Naive thymus-derived CD4-positive, alpha-beta T cell (primary cell): ENCODE measurements around the gene WDR70. TPM values are rescaled to one million over a fixed set of nuclear protein-coding genes. Genes with fewer than 3 reads are reported as not detected.

Experiments used
- ATAC-seq: fragments of 150-1000 bp; cut with Tn5 transposase; 2 replicates; pipeline ENCODE4 v1.10.0; 2021; ENCODE audit warnings: mild to moderate bottlenecking, moderate library complexity
- CTCF ChIA-PET: fragments of 350-600 bp; sonication (Branson Sonifier 250); formaldehyde crosslinking; loops from one replicate; lab custom pipeline; 2021; ENCODE audit warnings: antibody characterized with exemption; lab: Charles Lee
- POLR2A ChIA-PET: fragments of 350-600 bp; sonication (Branson Sonifier 250); formaldehyde crosslinking; loops from one replicate; lab custom pipeline; 2021; ENCODE audit warnings: antibody characterized with exemption, inconsistent platforms; lab: Charles Lee
- DNase-seq, 9 donors: peaks; one replicate each; pipeline versions ENCODE4 v3.0.0 to v3.0.0-alpha.2; 2020 to 2022; ENCODE audit warnings: mixed read lengths in 1 of 9
- H3K27ac ChIP-seq: one replicate; pipeline ENCODE4 v1.7.0; 2013; ENCODE audit warnings: mild to moderate bottlenecking, low read depth, low read length, moderate library complexity
- H3K27me3 ChIP-seq, 2 donors: one replicate each; pipeline ENCODE4 v1.7.0; 2013; ENCODE audit warnings: low read length in 2 of 2, mild to moderate bottlenecking in 2 of 2, moderate library complexity in 2 of 2; ENCODE audit not compliant: control insufficient read depth in 2 of 2, insufficient read depth in 2 of 2
- H3K36me3 ChIP-seq, 3 experiments: 1 replicate in 2 of 3; 2 replicates in 1 of 3; pipeline ENCODE4 v1.7.0; 2013; ENCODE audit warnings: low read length in 3 of 3, mild to moderate bottlenecking in 3 of 3, moderate library complexity in 1 of 3; ENCODE audit not compliant: insufficient read depth in 3 of 3, control insufficient read depth in 2 of 3
- H3K4me1 ChIP-seq, 2 donors: one replicate each; pipeline ENCODE4 v1.7.0; 2013; ENCODE audit warnings: low read length in 2 of 2, mild to moderate bottlenecking in 2 of 2, moderate library complexity in 1 of 2; ENCODE audit not compliant: control insufficient read depth in 2 of 2, insufficient read depth in 2 of 2
- H3K4me3 ChIP-seq: 2 replicates; pipeline ENCODE4 v1.7.0; 2013; ENCODE audit warnings: mild to moderate bottlenecking, low read length
- H3K9me3 ChIP-seq, 3 experiments: 1 replicate in 2 of 3; 2 replicates in 1 of 3; pipeline ENCODE4 v1.7.0; 2013; ENCODE audit warnings: low read length in 3 of 3; ENCODE audit not compliant: control insufficient read depth in 2 of 3
- H3K27ac Mint-ChIP-seq, 9 donors: one replicate each; pipeline ENCODE4 v1.8.0; 2020 to 2022; ENCODE audit warnings: mixed read lengths in 9 of 9, mild to moderate bottlenecking in 8 of 9, moderate library complexity in 5 of 9, inconsistent platforms in 2 of 9
- H3K27me3 Mint-ChIP-seq, 5 donors: one replicate each; pipeline ENCODE4 v1.8.0; 2021 to 2022; ENCODE audit warnings: mixed read lengths in 5 of 5, mild to moderate bottlenecking in 1 of 5
- H3K36me3 Mint-ChIP-seq, 5 donors: one replicate each; pipeline ENCODE4 v1.8.0; 2020 to 2022; ENCODE audit warnings: mixed read lengths in 5 of 5, mild to moderate bottlenecking in 3 of 5, inconsistent platforms in 1 of 5
- H3K4me1 Mint-ChIP-seq, 7 donors: one replicate each; pipeline ENCODE4 v1.8.0; 2020 to 2022; ENCODE audit warnings: mixed read lengths in 7 of 7, mild to moderate bottlenecking in 3 of 7, inconsistent platforms in 1 of 7
- H3K4me3 Mint-ChIP-seq, 10 donors: one replicate each; pipeline ENCODE4 v1.8.0; 2020 to 2022; ENCODE audit warnings: mild to moderate bottlenecking in 10 of 10, mixed read lengths in 10 of 10, moderate library complexity in 6 of 10, inconsistent platforms in 2 of 10
- H3K9me3 Mint-ChIP-seq, 11 donors: one replicate each; pipeline ENCODE4 v1.8.0; 2020 to 2022; ENCODE audit warnings: mixed read lengths in 11 of 11, mild to moderate bottlenecking in 4 of 11, inconsistent platforms in 1 of 11, moderate library complexity in 1 of 11
- intact Hi-C, 2 donors: fragments of 100-400 bp; cut with micrococcal nuclease; formaldehyde crosslinking; loops; one replicate each; pipeline ENCODE4 v1.15.1; 2023
- polyA plus RNA-seq, 2 donors: library from polyadenylated mRNA; unstranded; fragments of 300-500 nt; fragmentation: Illumina TruSeq; gene quantifications; one replicate each; pipeline ENCODE4 v1.2.3, GENCODE V29; 2021
- total RNA-seq, 6 experiments: library from RNA in 5 of 6; stranded (reverse) in 5 of 6; gene quantifications; 1 replicate in 5 of 6; 2 replicates in 1 of 6; pipeline ENCODE4 v1.2.3 and lab custom pipeline; 2021 to 2026

Gene WDR70
- total and polyA plus RNA-seq, 7 experiments from 2014 or later, result 17.7 to 41.4 (median 38.8) TPM

GRCh38 chr5:37552770-37553719 is 173.9 kb downstream of the WDR70 start:
- peaks cover 0 to 42% (median 27%) of the 10 kb centered on the region in 5 donors for H3K36me3 Mint-ChIP-seq
- Histone ChIP-seq H3K27ac (no peak overlapping the region), H3K9me3 (no peaks in the 10 kb centered on the region), H3K4me1 (no peaks in the 10 kb centered on the region), H3K27me3 (no peaks in the 10 kb centered on the region), H3K36me3 (no peaks in the 10 kb centered on the region), H3K4me3 (no peak overlapping the region)
- peak overlapping the region in 2 of 9 donors; percentile 49 to 66 for H3K27ac Mint-ChIP-seq
- intact Hi-C loops, result no loop called here
- DNase-seq, result no peak
- ChIA-PET POLR2A (no interaction called here), CTCF (no interaction called here)
- H3K27me3 Mint-ChIP-seq, result no peaks in the 10 kb centered on the region
- ATAC-seq, result peak; percentile 52
- H3K4me3 Mint-ChIP-seq, result no peak overlapping the region
- peaks cover 7 to 40% (median 23%) of the 10 kb centered on the region in 7 donors for H3K4me1 Mint-ChIP-seq
- H3K9me3 Mint-ChIP-seq, result peaks cover 0 to 26% (median 1%) of the 10 kb centered on the region in 11 donors

- H3K4me1 ChIP-seq, result no peaks in the 10 kb centered on the region
- H3K27ac ChIP-seq, result no peak overlapping the region
- Mint-ChIP-seq H3K9me3 (peaks cover 0 to 26% (median 1%) of the 10 kb centered on the region in 11 donors), H3K4me3 (no peak overlapping the region), H3K27ac (no peak overlapping the region), H3K36me3 (peaks cover 0 to 36% (median 23%) of the 10 kb centered on the region in 5 donors), H3K4me1 (peaks cover 3 to 34% (median 22%) of the 10 kb centered on the region in 7 donors), H3K27me3 (no peaks in the 10 kb centered on the region)
- no peaks in the 10 kb centered on the region for H3K9me3 ChIP-seq
- no peaks in the 10 kb centered on the region for H3K36me3 ChIP-seq
- H3K27me3 ChIP-seq, result no peaks in the 10 kb centered on the region
- ATAC-seq (no peak), DNase-seq (no peak)
- POLR2A ChIA-PET, result no interaction called here
- CTCF ChIA-PET, result no interaction called here
- no peak overlapping the region for H3K4me3 ChIP-seq
- intact Hi-C loops, result loop anchor here in 1 of 2 donors (2.0 kb wide), 1 partner anchor 141 kb away; no protein-coding TSS in a partner anchor
These were observed 174.7 kb downstream of the WDR70 start for GRCh38 chr5:37553720-37554404.

- no peaks in the 10 kb centered on the region for H3K9me3 ChIP-seq
- DNase-seq (no peak), ATAC-seq (no peak)
- no peaks in the 10 kb centered on the region for H3K36me3 ChIP-seq
- no peaks in the 10 kb centered on the region for H3K4me1 ChIP-seq
- ChIA-PET POLR2A (no interaction called here), CTCF (no interaction called here)
- H3K27me3 Mint-ChIP-seq, result no peaks in the 10 kb centered on the region
- H3K27ac Mint-ChIP-seq, result no peak overlapping the region
- H3K9me3 Mint-ChIP-seq, result peaks cover 0 to 26% (median 1%) of the 10 kb centered on the region in 11 donors
- no peak overlapping the region for H3K4me3 ChIP-seq
- peaks cover 0 to 34% (median 23%) of the 10 kb centered on the region in 5 donors for H3K36me3 Mint-ChIP-seq
- no peak overlapping the region for H3K27ac ChIP-seq
- no peak overlapping the region for H3K4me3 Mint-ChIP-seq
- intact Hi-C loops, result loop anchor here in 1 of 2 donors (2.0 kb wide), 1 partner anchor 142 kb away; no protein-coding TSS in a partner anchor
- no peaks in the 10 kb centered on the region for H3K27me3 ChIP-seq
- peaks cover 4 to 30% (median 19%) of the 10 kb centered on the region in 7 donors for H3K4me1 Mint-ChIP-seq
These were observed 175.3 kb downstream of the WDR70 start for GRCh38 chr5:37554405-37554739.

- no peak for ATAC-seq
- Histone ChIP-seq H3K4me3 (no peak overlapping the region), H3K9me3 (no peaks in the 10 kb centered on the region), H3K4me1 (no peaks in the 10 kb centered on the region), H3K36me3 (no peaks in the 10 kb centered on the region), H3K27me3 (no peaks in the 10 kb centered on the region), H3K27ac (no peak overlapping the region)
- DNase-seq, result no peak
- Mint-ChIP-seq H3K27ac (no peak overlapping the region), H3K4me1 (peaks cover 6 to 30% (median 19%) of the 10 kb centered on the region in 7 donors), H3K27me3 (no peaks in the 10 kb centered on the region), H3K9me3 (peaks cover 0 to 25% (median 1%) of the 10 kb centered on the region in 11 donors), H3K36me3 (peaks cover 0 to 33% (median 23%) of the 10 kb centered on the region in 5 donors), H3K4me3 (no peak overlapping the region)
- intact Hi-C loops, result loop anchor here in 1 of 2 donors (2.0 kb wide), 1 partner anchor 142 kb away; no protein-coding TSS in a partner anchor
- POLR2A ChIA-PET, result no interaction called here
- CTCF ChIA-PET, result no interaction called here
These were observed 175.8 kb downstream of the WDR70 start for GRCh38 chr5:37554938-37555337.

- H3K4me1 Mint-ChIP-seq, result peaks cover 0 to 22% (median 7%) of the 10 kb centered on the region in 7 donors
- DNase-seq (no peak), ATAC-seq (no peak)
- ChIA-PET POLR2A (no interaction called here), CTCF (no interaction called here)
- H3K9me3 ChIP-seq, result no peaks in the 10 kb centered on the region
- H3K27ac Mint-ChIP-seq, result peak overlapping the region in 3 of 9 donors; percentile 5 to 46 (median 28)
- no peak overlapping the region for H3K4me3 Mint-ChIP-seq
- H3K27me3 Mint-ChIP-seq, result no peaks in the 10 kb centered on the region
- H3K4me1 ChIP-seq, result no peaks in the 10 kb centered on the region
- H3K4me3 ChIP-seq, result no peak overlapping the region
- peaks cover 0 to 33% (median 14%) of the 10 kb centered on the region in 5 donors for H3K36me3 Mint-ChIP-seq
- H3K27me3 ChIP-seq, result no peaks in the 10 kb centered on the region
- H3K36me3 ChIP-seq, result no peaks in the 10 kb centered on the region
- intact Hi-C loops, result no loop called here
- H3K27ac ChIP-seq, result no peak overlapping the region
- peaks cover 0 to 15% (median 2%) of the 10 kb centered on the region in 11 donors for H3K9me3 Mint-ChIP-seq
These were observed 178.7 kb downstream of the WDR70 start for GRCh38 chr5:37557734-37558293.

GRCh38 chr5:37565062-37565670 is 186.0 kb downstream of the WDR70 start:
- no peak overlapping the region for H3K27ac ChIP-seq
- Mint-ChIP-seq H3K4me3 (no peak overlapping the region), H3K27ac (no peak overlapping the region), H3K36me3 (peaks cover 0 to 43% (median 15%) of the 10 kb centered on the region in 5 donors), H3K27me3 (no peaks in the 10 kb centered on the region), H3K9me3 (peaks cover 0 to 5% (median 0%) of the 10 kb centered on the region in 11 donors), H3K4me1 (peaks cover 0 to 13% (median 5%) of the 10 kb centered on the region in 7 donors)
- no peaks in the 10 kb centered on the region for H3K27me3 ChIP-seq
- ChIA-PET POLR2A (no interaction called here), CTCF (no interaction called here)
- intact Hi-C loops, result no loop called here
- DNase-seq (no peak), ATAC-seq (no peak)
- H3K4me1 ChIP-seq, result no peaks in the 10 kb centered on the region
- no peaks in the 10 kb centered on the region for H3K9me3 ChIP-seq
- H3K4me3 ChIP-seq, result no peak overlapping the region
- H3K36me3 ChIP-seq, result no peaks in the 10 kb centered on the region
